HG03469 (cell line): ENCODE measurements around the gene NAA20.
A peak's percentile ranks its signal among the peaks of the same experiment; 100 is the strongest.

Source experiments
- ATAC-seq: cut with Tn5 transposase; IDR thresholded peaks from one replicate; pipeline ENCODE4 v1.9.1; 2021; ENCODE audit warnings: mild to moderate bottlenecking, moderate library complexity, moderate number of reproducible peaks; ENCODE audit not compliant: unreplicated experiment

Gene NAA20

GRCh38 chr20:20017001-20017843, at the start of gene NAA20:
NAA20 (plus strand) TSS chr20:20017362; CDS start chr20:20017397, 35 bp downstream.
- ATAC-seq: peak; percentile 96

- ATAC-seq: no peak
These were observed 49.7 kb upstream of the NAA20 start for GRCh38 chr20:19967445-19967844.

GRCh38 chr20:19968028-19968427, 49.1 kb upstream of the NAA20 start:
- ATAC-seq: no peak

GRCh38 chr20:19968466-19969073, 48.6 kb upstream of the NAA20 start:
- ATAC-seq: no peak

- no peak for ATAC-seq
These were observed 48.1 kb upstream of the NAA20 start for GRCh38 chr20:19969106-19969505.

GRCh38 chr20:19969507-19970255, 47.5 kb upstream of the NAA20 start:
- no peak for ATAC-seq

GRCh38 chr20:19970256-19970765, 46.9 kb upstream of the NAA20 start:
- no peak for ATAC-seq

- ATAC-seq: no peak
These were observed 46.0 kb upstream of the NAA20 start for GRCh38 chr20:19971116-19971515.

GRCh38 chr20:19973961-19974629, 43.1 kb upstream of the NAA20 start:
- no peak for ATAC-seq

- no peak for ATAC-seq
These were observed 42.3 kb upstream of the NAA20 start for GRCh38 chr20:19974630-19975435.

GRCh38 chr20:19975436-19975799, 41.7 kb upstream of the NAA20 start:
- no peak for ATAC-seq

GRCh38 chr20:19975901-19976300, 41.3 kb upstream of the NAA20 start:
- no peak for ATAC-seq

GRCh38 chr20:19976595-19977372, 40.4 kb upstream of the NAA20 start:
- ATAC-seq: no peak

- no peak for ATAC-seq
These were observed 39.8 kb upstream of the NAA20 start for GRCh38 chr20:19977373-19977770.

GRCh38 chr20:19978511-19979210, 38.5 kb upstream of the NAA20 start:
- ATAC-seq: no peak

- no peak for ATAC-seq
These were observed 36.1 kb upstream of the NAA20 start for GRCh38 chr20:19981031-19981451.

- ATAC-seq: no peak
These were observed 30.7 kb upstream of the NAA20 start for GRCh38 chr20:19986419-19986818.

- ATAC-seq: no peak
These were observed 30.1 kb upstream of the NAA20 start for GRCh38 chr20:19987046-19987445.

- no peak for ATAC-seq
These were observed 26.3 kb upstream of the NAA20 start for GRCh38 chr20:19990850-19991249.
